ENCODE measurements around the gene MTMR1. TPM values are rescaled to one million over a fixed set of nuclear protein-coding genes. Genes with fewer than 3 reads are reported as not detected.

Gene MTMR1
- 23.9 and 25.4 TPM in 2 replicates for total RNA-seq (2022)
- Bru-seq, nascent RNA, result percentile 72 among the genes with signal in this experiment
- percentile 70 among the genes with signal in this experiment for BruChase-seq, experiment 1, labeled RNA remaining after a 2-hour chase
- percentile 75 among the genes with signal in this experiment for BruChase-seq, experiment 2, labeled RNA remaining after a 6-hour chase
- long read RNA-seq, partial matches to known transcripts, result 14 of 16 reads
- long read RNA-seq, other reads (novel, unspliced or antisense), result 2 of 16 reads

GRCh38 chrX:150692831-150693724 lies at the start of gene MTMR1:
TSS of gene MTMR1 (plus strand) at chrX:150693396. CDS start at chrX:150693531, 135 bp downstream.
- no peaks in the 10 kb centered on the region for H3K9me3 Mint-ChIP-seq (ENCODE audit: unreplicated experiment)
- H3K4me3 ChIP-seq (ENCODE audit: low read depth, low read length), result peak within 1 kb of the TSS; percentile 50
- H3K36me3 ChIP-seq (ENCODE audit: control insufficient read depth, insufficient read depth, low read length), result no peaks in the 10 kb centered on the region
- no peaks in the 10 kb centered on the region for H3K27me3 Mint-ChIP-seq (ENCODE audit: insufficient read depth, unreplicated experiment)
- no peaks in the 10 kb centered on the region for H3K27me3 ChIP-seq (replicated peaks; ENCODE audit: control insufficient read depth, insufficient read depth, low read length)
- no peak for TF ChIP-seq CTCF (IDR thresholded peaks at IDR 0.05; ENCODE audit: insufficient read depth in 1 of 2, low read depth in 1 of 2, low read length in 1 of 2, severe bottlenecking in 1 of 2, unreplicated experiment in 1 of 2)
- ChIA-PET CTCF (interaction anchor here (1.5 kb wide), 1 partner anchor 755 kb away, joined by 6 read pairs; the partner anchor contains the start of gene EOLA2), POLR2A (interaction anchor here (0.6 to 1.1 kb wide), 2 partner anchors 10 to 755 kb away, joined by 3 to 4 read pairs; partner anchors contain the start of gene EOLA2)
- peak within 1 kb of the TSS; percentile 64 for H3K27ac Mint-ChIP-seq (ENCODE audit: unreplicated experiment)
- peaks cover 12% of the 10 kb centered on the region; the same call in 1 of the 2 replicates for H3K4me1 ChIP-seq
- H3K4me3 Mint-ChIP-seq (ENCODE audit: unreplicated experiment), result peak within 1 kb of the TSS; percentile 74
- BruUV-seq (replicated peaks), result no TSS peak
- H3K4me1 Mint-ChIP-seq (ENCODE audit: low read depth, unreplicated experiment), result peaks cover 8% of the 10 kb centered on the region
- peak in 1 of 2 experiments; percentile 49 for DNase-seq
- intact Hi-C loops (cut with micrococcal nuclease; ENCODE audit: unreplicated experiment), result no loop called here
- H3K36me3 Mint-ChIP-seq (ENCODE audit: insufficient read depth, unreplicated experiment), result peaks cover 10% of the 10 kb centered on the region
- no peaks in the 10 kb centered on the region for H3K9me3 ChIP-seq

- Histone ChIP-seq H3K9me3 (no peaks in the 10 kb centered on the region), H3K27me3 (replicated peaks; ENCODE audit: control insufficient read depth, insufficient read depth, low read length) (no peaks in the 10 kb centered on the region), H3K36me3 (ENCODE audit: control insufficient read depth, insufficient read depth, low read length) (no peaks in the 10 kb centered on the region), H3K4me3 (ENCODE audit: low read depth, low read length) (no peak overlapping the region), H3K4me1 (no peaks in the 10 kb centered on the region)
- no peaks in the 10 kb centered on the region for H3K4me1 Mint-ChIP-seq (ENCODE audit: low read depth, unreplicated experiment)
- no peaks in the 10 kb centered on the region for H3K36me3 Mint-ChIP-seq (ENCODE audit: insufficient read depth, unreplicated experiment)
- no peak overlapping the region for H3K27ac Mint-ChIP-seq (ENCODE audit: unreplicated experiment)
- no peaks in the 10 kb centered on the region for H3K9me3 Mint-ChIP-seq (ENCODE audit: unreplicated experiment)
- no peak for DNase-seq
- no peaks in the 10 kb centered on the region for H3K27me3 Mint-ChIP-seq (ENCODE audit: insufficient read depth, unreplicated experiment)
- no TSS peak for BruUV-seq (replicated peaks)
- H3K4me3 Mint-ChIP-seq (ENCODE audit: unreplicated experiment), result no peak overlapping the region
- ChIA-PET POLR2A (no interaction called here), CTCF (no interaction called here)
- intact Hi-C loops (cut with micrococcal nuclease; ENCODE audit: unreplicated experiment), result loop anchor here (5.0 kb wide), 1 partner anchor 97 kb away; no protein-coding TSS in a partner anchor
- no peak for TF ChIP-seq CTCF (IDR thresholded peaks at IDR 0.05; ENCODE audit: insufficient read depth in 1 of 2, low read depth in 1 of 2, low read length in 1 of 2, severe bottlenecking in 1 of 2, unreplicated experiment in 1 of 2)
These were observed 49.2 kb upstream of the MTMR1 start for GRCh38 chrX:150643958-150644357.

- H3K27me3 ChIP-seq (replicated peaks; ENCODE audit: control insufficient read depth, insufficient read depth, low read length), result no peaks in the 10 kb centered on the region
- no peaks in the 10 kb centered on the region for H3K9me3 Mint-ChIP-seq (ENCODE audit: unreplicated experiment)
- BruUV-seq (replicated peaks), result no TSS peak
- H3K27me3 Mint-ChIP-seq (ENCODE audit: insufficient read depth, unreplicated experiment), result no peaks in the 10 kb centered on the region
- H3K9me3 ChIP-seq, result no peaks in the 10 kb centered on the region
- intact Hi-C loops (cut with micrococcal nuclease; ENCODE audit: unreplicated experiment), result loop anchor here (5.0 kb wide), 1 partner anchor 97 kb away; no protein-coding TSS in a partner anchor
- H3K4me3 Mint-ChIP-seq (ENCODE audit: unreplicated experiment), result no peak overlapping the region
- no peak for DNase-seq
- no peaks in the 10 kb centered on the region for H3K4me1 Mint-ChIP-seq (ENCODE audit: low read depth, unreplicated experiment)
- H3K4me1 ChIP-seq, result no peaks in the 10 kb centered on the region
- POLR2A ChIA-PET, result no interaction called here
- H3K36me3 Mint-ChIP-seq (ENCODE audit: insufficient read depth, unreplicated experiment), result no peaks in the 10 kb centered on the region
- CTCF ChIA-PET, result no interaction called here
- no peak for TF ChIP-seq CTCF (IDR thresholded peaks at IDR 0.05; ENCODE audit: insufficient read depth in 1 of 2, low read depth in 1 of 2, low read length in 1 of 2, severe bottlenecking in 1 of 2, unreplicated experiment in 1 of 2)
- no peak overlapping the region for H3K4me3 ChIP-seq (ENCODE audit: low read depth, low read length)
- no peaks in the 10 kb centered on the region for H3K36me3 ChIP-seq (ENCODE audit: control insufficient read depth, insufficient read depth, low read length)
- no peak overlapping the region for H3K27ac Mint-ChIP-seq (ENCODE audit: unreplicated experiment)
These were observed 48.8 kb upstream of the MTMR1 start for GRCh38 chrX:150644422-150644821.
